HL-60 (cell line): ENCODE results near the gene HYDIN.
"Not testable (repeated sequence)": the region's sequence is repeated elsewhere in the genome, so short reads cannot be mapped to it uniquely, and the experiment has no call there.

ENCODE experiments used
- GABPA ChIP-seq: IDR thresholded peaks from 2 replicates; pipeline ENCODE4 v1.6.1; 2012; ENCODE audit warnings: low read depth
- POLR2AphosphoS5 ChIP-seq: IDR thresholded peaks from 2 replicates; pipeline ENCODE4 v1.6.1; 2012; ENCODE audit warnings: low read depth
- SPI1 ChIP-seq: IDR thresholded peaks from 2 replicates; pipeline ENCODE4 v1.6.1; 2012; ENCODE audit warnings: low read depth, mild to moderate bottlenecking, borderline replicate concordance
- TF ChIP-seq, protein P1 (sequence below): IDR thresholded peaks from one replicate; pipeline ENCODE4 v1.5.1; 2011; ENCODE audit warnings: low read length, control low read depth, inconsistent platforms; ENCODE audit not compliant: insufficient read depth
- TF ChIP-seq, protein P2 (sequence below): IDR thresholded peaks from 2 replicates; pipeline ENCODE4 v1.6.1; 2012; ENCODE audit warnings: low read depth; ENCODE audit not compliant: insufficient replicate concordance

DNA sequence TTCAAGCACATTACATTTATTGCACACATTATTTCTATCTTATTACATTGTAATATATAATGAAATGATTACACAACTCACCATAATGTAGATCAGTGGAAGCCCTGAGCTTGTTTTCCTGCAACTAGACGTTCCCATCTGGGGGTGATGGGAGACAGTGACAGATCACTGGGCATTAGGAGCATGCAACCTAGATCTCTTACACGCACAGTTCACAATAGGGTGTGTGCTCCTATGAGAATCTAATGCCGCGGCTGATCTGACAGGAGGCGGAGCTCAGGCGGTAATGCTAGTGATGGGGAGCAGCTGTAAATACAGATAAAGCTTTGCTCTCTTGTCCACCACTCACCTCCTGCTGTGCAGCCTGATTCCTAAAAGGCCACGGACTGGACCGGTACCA lies 69.5 kb downstream of the HYDIN start:
- TF ChIP-seq POLR2AphosphoS5, GABPA, SPI1: not testable (repeated sequence)
- TF ChIP-seq, protein P1, sequence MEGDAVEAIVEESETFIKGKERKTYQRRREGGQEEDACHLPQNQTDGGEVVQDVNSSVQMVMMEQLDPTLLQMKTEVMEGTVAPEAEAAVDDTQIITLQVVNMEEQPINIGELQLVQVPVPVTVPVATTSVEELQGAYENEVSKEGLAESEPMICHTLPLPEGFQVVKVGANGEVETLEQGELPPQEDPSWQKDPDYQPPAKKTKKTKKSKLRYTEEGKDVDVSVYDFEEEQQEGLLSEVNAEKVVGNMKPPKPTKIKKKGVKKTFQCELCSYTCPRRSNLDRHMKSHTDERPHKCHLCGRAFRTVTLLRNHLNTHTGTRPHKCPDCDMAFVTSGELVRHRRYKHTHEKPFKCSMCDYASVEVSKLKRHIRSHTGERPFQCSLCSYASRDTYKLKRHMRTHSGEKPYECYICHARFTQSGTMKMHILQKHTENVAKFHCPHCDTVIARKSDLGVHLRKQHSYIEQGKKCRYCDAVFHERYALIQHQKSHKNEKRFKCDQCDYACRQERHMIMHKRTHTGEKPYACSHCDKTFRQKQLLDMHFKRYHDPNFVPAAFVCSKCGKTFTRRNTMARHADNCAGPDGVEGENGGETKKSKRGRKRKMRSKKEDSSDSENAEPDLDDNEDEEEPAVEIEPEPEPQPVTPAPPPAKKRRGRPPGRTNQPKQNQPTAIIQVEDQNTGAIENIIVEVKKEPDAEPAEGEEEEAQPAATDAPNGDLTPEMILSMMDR, result not testable (repeated sequence)
- TF ChIP-seq, protein P2, sequence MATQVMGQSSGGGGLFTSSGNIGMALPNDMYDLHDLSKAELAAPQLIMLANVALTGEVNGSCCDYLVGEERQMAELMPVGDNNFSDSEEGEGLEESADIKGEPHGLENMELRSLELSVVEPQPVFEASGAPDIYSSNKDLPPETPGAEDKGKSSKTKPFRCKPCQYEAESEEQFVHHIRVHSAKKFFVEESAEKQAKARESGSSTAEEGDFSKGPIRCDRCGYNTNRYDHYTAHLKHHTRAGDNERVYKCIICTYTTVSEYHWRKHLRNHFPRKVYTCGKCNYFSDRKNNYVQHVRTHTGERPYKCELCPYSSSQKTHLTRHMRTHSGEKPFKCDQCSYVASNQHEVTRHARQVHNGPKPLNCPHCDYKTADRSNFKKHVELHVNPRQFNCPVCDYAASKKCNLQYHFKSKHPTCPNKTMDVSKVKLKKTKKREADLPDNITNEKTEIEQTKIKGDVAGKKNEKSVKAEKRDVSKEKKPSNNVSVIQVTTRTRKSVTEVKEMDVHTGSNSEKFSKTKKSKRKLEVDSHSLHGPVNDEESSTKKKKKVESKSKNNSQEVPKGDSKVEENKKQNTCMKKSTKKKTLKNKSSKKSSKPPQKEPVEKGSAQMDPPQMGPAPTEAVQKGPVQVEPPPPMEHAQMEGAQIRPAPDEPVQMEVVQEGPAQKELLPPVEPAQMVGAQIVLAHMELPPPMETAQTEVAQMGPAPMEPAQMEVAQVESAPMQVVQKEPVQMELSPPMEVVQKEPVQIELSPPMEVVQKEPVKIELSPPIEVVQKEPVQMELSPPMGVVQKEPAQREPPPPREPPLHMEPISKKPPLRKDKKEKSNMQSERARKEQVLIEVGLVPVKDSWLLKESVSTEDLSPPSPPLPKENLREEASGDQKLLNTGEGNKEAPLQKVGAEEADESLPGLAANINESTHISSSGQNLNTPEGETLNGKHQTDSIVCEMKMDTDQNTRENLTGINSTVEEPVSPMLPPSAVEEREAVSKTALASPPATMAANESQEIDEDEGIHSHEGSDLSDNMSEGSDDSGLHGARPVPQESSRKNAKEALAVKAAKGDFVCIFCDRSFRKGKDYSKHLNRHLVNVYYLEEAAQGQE, result not testable (repeated sequence)
